Measurements from ENCODE around the gene PLXNB1. TPM values are rescaled to one million over a fixed set of nuclear protein-coding genes. Genes with fewer than 3 reads are reported as not detected.

The PLXNB1 gene
- total RNA-seq, 1 donor from 2014 or later, result 195 TPM

DNA sequence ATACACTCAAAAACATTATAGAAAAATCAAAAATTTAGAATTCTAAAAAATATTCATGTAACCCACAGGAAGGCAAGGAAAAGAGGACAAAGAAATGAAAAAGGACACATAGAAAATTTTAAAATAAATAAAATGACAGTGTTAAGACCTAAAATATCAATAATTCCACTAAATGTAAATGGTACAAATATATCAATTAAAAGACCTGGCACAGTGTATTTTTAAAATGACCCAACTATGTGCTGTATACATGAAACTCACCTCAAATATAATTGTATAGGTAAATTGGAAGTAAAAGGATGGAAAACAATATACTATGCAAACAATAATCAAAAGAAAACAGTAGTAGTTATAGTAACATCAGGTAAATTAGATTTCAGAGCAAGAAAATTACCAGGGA lies 68.0 kb downstream of the PLXNB1 start:
- Mint-ChIP-seq H3K4me1 (ENCODE audit: low read depth, unreplicated experiment) (no peaks in the 10 kb centered on the region), H3K9me3 (ENCODE audit: unreplicated experiment) (peaks cover 3% of the 10 kb centered on the region), H3K4me3 (ENCODE audit: unreplicated experiment) (no peak overlapping the region), H3K27ac (ENCODE audit: unreplicated experiment) (no peak overlapping the region), H3K27me3 (ENCODE audit: unreplicated experiment) (peaks cover 1% of the 10 kb centered on the region), H3K36me3 (ENCODE audit: unreplicated experiment) (peaks cover 6% of the 10 kb centered on the region)
- TF ChIP-seq, protein P1, sequence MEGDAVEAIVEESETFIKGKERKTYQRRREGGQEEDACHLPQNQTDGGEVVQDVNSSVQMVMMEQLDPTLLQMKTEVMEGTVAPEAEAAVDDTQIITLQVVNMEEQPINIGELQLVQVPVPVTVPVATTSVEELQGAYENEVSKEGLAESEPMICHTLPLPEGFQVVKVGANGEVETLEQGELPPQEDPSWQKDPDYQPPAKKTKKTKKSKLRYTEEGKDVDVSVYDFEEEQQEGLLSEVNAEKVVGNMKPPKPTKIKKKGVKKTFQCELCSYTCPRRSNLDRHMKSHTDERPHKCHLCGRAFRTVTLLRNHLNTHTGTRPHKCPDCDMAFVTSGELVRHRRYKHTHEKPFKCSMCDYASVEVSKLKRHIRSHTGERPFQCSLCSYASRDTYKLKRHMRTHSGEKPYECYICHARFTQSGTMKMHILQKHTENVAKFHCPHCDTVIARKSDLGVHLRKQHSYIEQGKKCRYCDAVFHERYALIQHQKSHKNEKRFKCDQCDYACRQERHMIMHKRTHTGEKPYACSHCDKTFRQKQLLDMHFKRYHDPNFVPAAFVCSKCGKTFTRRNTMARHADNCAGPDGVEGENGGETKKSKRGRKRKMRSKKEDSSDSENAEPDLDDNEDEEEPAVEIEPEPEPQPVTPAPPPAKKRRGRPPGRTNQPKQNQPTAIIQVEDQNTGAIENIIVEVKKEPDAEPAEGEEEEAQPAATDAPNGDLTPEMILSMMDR (IDR thresholded peaks at IDR 0.05; ENCODE audit: partially characterized antibody, unreplicated experiment), result no peak
- DNase-seq, result no peak

DNA sequence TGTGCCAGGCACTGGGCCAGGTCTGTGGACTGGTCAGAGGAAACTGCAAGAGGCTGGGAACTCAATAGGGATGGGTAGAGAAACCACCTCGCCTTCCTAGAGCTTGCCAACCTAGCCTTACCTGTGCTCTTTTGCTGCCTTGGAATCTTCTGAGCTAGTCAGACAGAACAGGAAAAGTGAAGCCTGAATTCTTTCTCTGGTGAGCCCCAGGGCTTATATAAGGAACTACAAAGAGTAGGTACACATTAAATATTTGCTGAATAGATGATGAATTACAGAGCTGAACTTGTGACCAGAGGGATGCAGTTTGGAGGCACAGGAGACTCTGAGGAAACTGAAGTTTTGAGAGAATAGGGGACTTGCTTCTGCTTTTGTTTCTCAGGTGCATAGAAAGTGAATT lies 73.5 kb downstream of the PLXNB1 start:
- TF ChIP-seq, protein P1 (IDR thresholded peaks at IDR 0.05; ENCODE audit: partially characterized antibody, unreplicated experiment), result no peak
- Mint-ChIP-seq H3K9me3 (ENCODE audit: unreplicated experiment) (peaks cover 3% of the 10 kb centered on the region), H3K4me3 (ENCODE audit: unreplicated experiment) (no peak overlapping the region), H3K36me3 (ENCODE audit: unreplicated experiment) (peaks cover 18% of the 10 kb centered on the region), H3K4me1 (ENCODE audit: low read depth, unreplicated experiment) (no peaks in the 10 kb centered on the region), H3K27me3 (ENCODE audit: unreplicated experiment) (peaks cover 4% of the 10 kb centered on the region), H3K27ac (ENCODE audit: unreplicated experiment) (no peak overlapping the region)
- DNase-seq, result no peak

DNA sequence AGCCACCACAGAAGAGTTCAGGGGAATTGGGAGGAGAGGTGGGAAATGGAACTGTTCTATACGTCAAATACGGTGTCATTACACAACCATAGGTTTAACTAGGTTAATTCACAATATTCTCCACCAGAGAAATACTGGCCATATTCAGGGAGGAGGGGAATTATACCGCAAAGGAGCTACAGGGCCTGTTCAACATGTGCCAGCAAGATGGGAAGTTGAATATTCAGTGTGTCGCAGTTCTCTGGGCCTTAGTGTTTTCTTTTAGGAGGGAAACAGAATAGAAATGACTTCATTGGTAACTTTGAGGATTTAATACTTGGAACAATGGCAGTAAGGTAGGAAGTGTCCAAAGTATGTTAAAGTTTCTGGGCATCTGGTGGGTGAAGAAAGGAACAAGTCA lies 75.9 kb downstream of the PLXNB1 start:
- Mint-ChIP-seq H3K4me3 (ENCODE audit: unreplicated experiment) (no peak overlapping the region), H3K27ac (ENCODE audit: unreplicated experiment) (no peak overlapping the region), H3K36me3 (ENCODE audit: unreplicated experiment) (peaks cover 12% of the 10 kb centered on the region), H3K27me3 (ENCODE audit: unreplicated experiment) (peaks cover 4% of the 10 kb centered on the region), H3K4me1 (ENCODE audit: low read depth, unreplicated experiment) (no peaks in the 10 kb centered on the region), H3K9me3 (ENCODE audit: unreplicated experiment) (peaks cover 3% of the 10 kb centered on the region)
- TF ChIP-seq, protein P1 (IDR thresholded peaks at IDR 0.05; ENCODE audit: partially characterized antibody, unreplicated experiment), result no peak
- DNase-seq, result no peak

Other genes starting within 250 kb of the PLXNB1 start
- 11.8 TPM for gene CDC25A, start 241.7 kb downstream of the PLXNB1 start, total RNA-seq (ENCODE audit: unreplicated experiment)
- not detected for gene CAMP, start 206.6 kb downstream of the PLXNB1 start, total RNA-seq (ENCODE audit: unreplicated experiment)
- 48.2 TPM for gene ZNF589, start 189.0 kb downstream of the PLXNB1 start, total RNA-seq (ENCODE audit: unreplicated experiment)
- 29.2 TPM for gene NME6, start 128.7 kb downstream of the PLXNB1 start, total RNA-seq (ENCODE audit: unreplicated experiment)
- not detected for gene SPINK8, start 96.4 kb downstream of the PLXNB1 start, total RNA-seq (ENCODE audit: unreplicated experiment)
- 0.66 TPM for gene FBXW12, start 57.9 kb downstream of the PLXNB1 start, total RNA-seq (ENCODE audit: unreplicated experiment)
- 15.3 TPM for gene CCDC51, start 10.0 kb upstream of the PLXNB1 start, total RNA-seq (ENCODE audit: unreplicated experiment)
- gene TMA7, start 10.2 kb upstream of the PLXNB1 start, total RNA-seq (ENCODE audit: unreplicated experiment), result 154 TPM
- gene ATRIP, start 16.7 kb upstream of the PLXNB1 start, total RNA-seq (ENCODE audit: unreplicated experiment), result 15.8 TPM
- 261 TPM for gene SHISA5, start 74.1 kb upstream of the PLXNB1 start, total RNA-seq (ENCODE audit: unreplicated experiment)
- gene PFKFB4, start 126.7 kb upstream of the PLXNB1 start, total RNA-seq (ENCODE audit: unreplicated experiment), result 40.3 TPM
- 4.3 TPM for gene UCN2, start 133.7 kb upstream of the PLXNB1 start, total RNA-seq (ENCODE audit: unreplicated experiment)
- gene COL7A1, start 165.2 kb upstream of the PLXNB1 start, total RNA-seq (ENCODE audit: unreplicated experiment), result 62.0 TPM
- 242 TPM for gene UQCRC1, start 179.6 kb upstream of the PLXNB1 start, total RNA-seq (ENCODE audit: unreplicated experiment)
- not detected for gene TMEM89, start 191.7 kb upstream of the PLXNB1 start, total RNA-seq (ENCODE audit: unreplicated experiment)
- gene SLC26A6, start 205.4 kb upstream of the PLXNB1 start, total RNA-seq (ENCODE audit: unreplicated experiment), result 26.0 TPM
- 162 TPM for gene CELSR3, start 232.8 kb upstream of the PLXNB1 start, total RNA-seq (ENCODE audit: unreplicated experiment)

Measured in glutamatergic neuron (in vitro differentiated cells).